NCI-H2227 treated with DMSO at 0.1 percent for 48 hours (cell line): ENCODE results near the gene DOCK10.

Experiments
- DNase-seq: peaks from one replicate; lab custom pipeline; 2025; lab: John Stamatoyannopoulos, UW

The DOCK10 gene

DNA sequence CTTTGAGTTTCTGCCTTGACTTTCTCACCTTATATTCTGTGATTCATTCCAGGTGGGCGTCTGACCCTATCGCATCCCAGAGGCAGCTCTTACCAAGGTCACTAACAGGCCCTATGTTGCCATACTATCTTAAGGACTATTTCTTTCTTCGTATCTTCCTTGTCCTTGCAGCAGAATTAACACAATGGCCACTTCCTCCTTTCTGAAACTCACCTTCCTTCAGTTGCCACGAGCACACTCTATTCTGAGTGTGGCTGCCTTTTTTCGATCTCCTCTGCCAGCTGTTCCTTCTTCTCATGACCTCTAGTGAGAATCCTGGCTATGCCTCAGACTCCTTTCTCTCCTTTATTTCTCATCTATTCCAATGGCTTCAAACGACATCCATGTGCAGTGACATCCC, 165.7 kb downstream of the DOCK10 start:
- DNase-seq = no peak

DNA sequence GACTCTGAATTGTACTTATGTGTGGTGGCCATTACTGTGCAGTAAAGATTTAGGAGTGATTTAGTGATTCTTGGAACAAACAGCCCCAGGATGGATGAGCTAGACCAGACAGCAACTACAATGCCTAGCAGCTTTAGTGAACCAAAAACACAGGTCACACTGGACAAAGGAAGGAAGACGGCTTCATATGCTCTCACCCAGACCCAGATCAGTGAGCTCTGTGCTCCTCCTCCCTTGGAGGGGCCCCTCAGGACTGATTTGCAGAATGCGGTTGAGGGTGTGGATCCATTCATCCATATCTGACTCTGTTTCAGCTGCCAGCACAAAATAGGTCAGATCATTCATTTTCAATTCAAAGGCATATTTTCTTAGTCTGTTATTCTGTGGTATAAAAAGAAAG, 166.4 kb downstream of the DOCK10 start:
- DNase-seq = no peak

DNA sequence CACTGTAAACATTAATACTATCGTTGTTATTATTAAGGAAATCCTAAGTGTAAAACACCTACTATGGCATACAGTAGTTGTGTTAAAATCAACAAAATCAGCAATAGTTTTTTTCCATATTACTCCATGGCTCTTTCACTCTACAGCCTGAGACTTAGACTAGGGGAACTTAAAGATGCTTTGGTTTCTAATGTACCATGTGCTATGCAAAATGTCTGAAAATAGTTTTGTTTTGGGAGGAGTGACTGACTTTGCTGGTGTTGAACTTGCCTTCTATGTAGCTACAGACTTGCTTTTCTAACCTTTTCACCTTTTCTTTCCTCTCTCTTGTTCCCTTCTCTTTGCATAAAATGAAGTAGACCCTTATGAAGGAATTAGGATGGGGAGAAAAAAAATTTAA, 167.1 kb downstream of the DOCK10 start:
- DNase-seq = no peak

DNA sequence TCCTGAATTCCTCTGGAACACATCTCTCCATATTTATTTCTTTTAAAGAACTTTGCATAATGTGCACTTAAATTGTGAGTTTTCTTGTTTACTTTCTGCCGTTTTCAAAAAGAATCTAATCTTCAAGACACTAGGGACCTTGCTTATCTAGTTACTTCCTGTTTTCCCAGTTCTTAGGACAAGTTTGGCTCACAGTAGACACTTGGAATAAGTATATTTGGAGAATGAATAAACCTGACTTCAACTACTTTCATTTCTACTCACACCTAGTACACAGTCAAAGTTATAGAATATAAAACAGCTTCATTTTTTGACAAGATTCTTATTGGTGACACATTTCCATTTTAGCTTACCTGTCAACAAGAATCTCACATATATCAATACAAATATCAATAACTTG, 170.5 kb downstream of the DOCK10 start:
- no peak for DNase-seq

DNA sequence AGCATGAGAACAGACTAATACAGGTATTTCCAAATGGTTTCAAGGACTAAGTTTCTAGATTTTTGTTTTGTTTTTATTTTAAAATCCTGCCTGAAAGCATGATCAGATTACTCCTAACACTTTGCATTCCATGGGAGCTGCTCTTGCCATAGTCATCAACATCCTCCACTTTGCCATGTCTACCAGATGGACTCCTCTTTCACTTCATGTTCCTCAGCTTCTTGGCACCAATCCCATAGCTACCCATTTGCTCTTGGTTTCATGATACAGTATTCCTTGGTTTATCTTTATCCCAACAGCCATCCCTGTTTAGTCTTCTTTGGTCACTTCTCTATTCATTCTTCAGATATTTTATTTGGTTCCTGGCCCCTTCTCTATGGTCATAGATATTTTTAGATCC, 171.9 kb downstream of the DOCK10 start:
- no peak for DNase-seq

DNA sequence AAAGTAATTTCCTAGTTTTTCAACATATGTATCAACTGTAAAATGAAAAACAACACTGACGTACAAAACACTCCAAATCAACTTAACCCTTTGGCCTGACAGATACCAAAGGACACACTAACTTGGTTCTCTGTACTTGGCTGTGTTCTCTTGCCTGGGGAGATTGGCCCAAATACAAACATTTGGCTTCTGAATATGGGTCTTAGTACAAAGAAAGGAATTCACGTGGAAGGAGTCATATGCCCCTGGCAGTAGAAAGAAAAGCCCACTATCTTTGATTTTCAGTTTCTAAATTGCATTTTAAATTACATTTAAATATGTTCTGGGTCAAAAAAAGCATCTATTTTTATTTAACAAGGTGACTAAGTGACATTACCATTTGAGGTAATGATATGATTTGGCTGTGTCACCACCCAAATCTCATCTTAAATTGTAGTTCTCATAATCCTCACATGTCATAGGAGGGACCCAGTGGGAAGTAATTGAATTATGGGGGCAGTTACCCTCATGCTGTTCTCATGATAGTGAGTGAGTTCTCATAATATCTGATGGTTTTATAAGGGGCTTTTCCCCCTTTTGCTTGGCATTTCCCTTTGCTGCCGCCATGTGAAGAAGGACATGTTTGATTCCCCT, 172.6 kb downstream of the DOCK10 start:
- no peak for DNase-seq

DNA sequence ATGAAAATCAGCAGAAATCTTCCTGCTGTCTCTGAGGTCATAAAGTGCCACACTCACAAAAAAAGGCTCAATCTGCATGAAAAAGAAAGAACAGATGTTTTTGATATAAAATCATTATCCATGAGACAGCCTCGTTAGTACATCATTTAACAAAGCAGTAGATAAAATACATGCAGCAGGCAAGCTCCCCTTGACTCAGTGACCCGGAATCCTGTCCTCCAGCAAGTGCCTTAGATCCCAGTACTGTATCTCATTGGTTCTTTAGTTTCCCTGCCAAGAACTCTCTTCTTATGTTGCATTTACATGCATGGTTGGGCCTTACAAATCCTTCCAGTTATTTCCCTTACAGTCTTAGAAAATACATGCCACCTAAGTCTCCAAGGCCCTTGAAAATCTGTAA, 177.3 kb downstream of the DOCK10 start:
- no peak for DNase-seq

DNA sequence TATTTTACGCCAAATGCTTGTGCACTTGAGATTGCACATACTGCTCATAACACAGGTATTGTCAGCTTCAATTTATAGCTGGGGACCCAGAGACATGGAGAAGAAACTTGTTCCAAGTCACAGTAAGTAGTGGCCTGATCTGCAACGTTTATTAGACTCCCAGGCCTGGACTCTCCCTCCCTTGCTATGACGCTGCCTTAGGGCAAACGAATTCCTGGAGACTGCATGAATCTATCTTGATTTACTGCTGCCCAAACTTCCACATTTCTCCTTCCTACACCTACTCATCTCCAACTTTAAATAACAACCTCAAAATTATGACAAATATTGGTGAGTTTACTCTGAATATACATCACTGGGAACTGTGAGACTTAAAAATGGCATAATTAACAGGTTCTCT, 181.0 kb downstream of the DOCK10 start:
- no peak for DNase-seq

DNA sequence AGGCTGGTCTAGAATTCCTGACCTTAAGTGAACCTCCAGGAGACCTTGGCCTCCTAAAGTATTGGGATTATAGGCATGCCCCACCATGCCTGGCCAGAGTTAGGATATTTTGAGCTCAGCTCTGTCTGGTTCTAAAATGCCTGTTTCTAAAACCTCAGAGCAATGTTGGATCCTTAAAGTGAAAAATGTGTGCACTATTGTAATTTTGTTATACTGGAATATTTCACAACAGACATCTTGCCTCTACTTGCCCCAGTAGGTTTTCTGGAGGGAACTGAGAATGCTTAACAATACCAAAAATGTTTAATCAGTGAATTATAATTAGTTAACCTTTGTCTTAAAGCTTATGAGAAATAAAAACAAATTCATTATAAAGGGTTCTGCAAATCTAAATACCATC, 181.5 kb downstream of the DOCK10 start:
- DNase-seq = no peak

DNA sequence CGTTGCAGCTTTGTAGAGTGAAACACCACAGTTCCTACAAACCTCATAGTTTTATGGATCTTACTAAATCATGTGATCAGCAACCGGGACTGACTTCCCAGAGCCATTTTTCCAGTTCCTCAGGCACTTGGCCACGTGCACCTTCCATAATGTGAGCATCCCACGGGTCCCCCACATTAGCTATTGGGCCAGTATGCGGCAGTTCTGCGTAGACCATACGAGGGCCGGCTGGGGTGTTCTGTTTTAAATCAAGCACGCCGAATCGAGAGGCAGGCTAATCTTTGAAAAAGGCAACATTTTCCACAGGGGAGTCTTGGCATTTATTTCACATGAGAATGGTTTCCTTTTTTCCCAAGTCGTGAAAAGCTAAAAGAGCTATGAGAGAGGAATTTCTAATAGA, 190.5 kb downstream of the DOCK10 start:
- DNase-seq = no peak

DNA sequence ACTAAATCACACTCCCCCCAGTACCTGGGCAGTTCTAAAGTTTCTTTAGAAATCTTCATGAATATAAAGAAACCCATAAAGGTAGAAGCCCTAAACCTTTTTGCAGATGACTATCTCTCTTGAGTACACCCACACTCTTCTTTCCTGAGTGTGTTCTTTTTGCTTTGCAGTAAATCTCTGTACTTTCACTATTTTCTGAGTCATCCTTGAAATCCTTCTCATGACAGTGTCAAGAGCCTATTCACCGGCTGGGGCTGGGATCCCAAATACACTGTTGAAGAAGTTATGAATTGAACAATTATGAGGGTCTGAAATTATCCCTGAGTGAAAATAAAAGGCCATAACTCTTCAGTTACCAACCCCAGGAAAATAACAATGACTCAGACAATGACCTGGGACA, 192.2 kb downstream of the DOCK10 start:
- no peak for DNase-seq

DNA sequence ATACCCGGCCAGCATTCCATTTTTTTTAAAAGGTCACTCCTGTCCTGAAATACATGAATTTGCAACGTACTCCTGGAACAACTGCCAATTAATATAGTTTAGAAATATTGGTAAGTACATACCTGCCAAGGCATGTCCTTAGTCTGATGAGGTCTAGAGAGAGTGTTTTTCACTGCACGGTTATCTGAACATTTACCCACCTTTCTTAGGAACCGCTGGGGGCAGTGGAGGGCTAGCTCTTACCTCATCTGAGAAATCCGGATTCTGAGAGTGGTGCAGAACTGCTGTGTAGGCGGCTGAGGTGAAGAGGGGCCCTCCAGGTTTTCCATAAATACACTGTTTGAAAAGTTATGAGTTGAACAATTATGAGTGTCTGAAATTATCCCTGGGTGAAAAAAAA, 193.0 kb downstream of the DOCK10 start:
- DNase-seq = no peak

DNA sequence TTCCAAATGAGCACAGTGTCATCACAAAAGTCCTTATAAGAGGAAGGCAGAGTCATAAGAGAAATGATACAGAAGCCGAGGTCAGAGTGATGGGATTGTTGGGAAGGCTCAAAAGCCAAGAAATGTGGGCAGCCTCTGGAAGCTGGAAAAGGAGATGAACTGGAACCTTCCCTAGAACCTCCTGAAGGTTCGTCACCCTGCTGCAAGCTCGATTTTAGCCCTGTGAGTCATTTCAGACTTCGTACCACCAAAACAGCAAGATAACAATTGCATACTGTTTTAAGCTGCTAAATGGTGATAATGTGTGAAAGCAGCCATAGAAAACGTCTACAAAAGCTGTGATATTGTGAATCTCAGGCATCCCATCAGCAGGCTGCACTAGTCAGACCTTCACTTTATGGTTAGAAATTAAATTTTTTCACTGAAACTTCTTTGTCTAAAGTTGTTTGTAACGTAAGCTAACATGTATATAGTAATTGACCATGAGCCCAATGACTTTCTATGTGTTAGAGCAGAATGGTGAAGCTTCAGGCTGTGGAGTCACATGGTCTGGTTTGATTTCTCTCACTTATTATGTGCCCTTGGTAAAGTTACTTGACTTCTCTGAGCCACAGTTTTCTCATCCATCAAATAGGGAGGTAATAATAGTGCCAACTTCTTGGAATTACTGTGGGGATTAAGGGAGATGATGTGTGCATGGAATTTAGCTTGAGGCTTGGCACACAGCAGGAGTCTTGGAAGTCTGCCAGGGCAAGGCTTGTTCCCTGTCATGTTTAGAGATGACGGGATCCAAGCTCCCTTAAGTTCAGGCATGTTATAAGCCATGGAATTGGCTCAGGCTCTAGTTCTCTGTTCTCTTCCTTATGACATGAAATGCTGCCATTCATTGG, 194.1 kb downstream of the DOCK10 start:
- DNase-seq = no peak

DNA sequence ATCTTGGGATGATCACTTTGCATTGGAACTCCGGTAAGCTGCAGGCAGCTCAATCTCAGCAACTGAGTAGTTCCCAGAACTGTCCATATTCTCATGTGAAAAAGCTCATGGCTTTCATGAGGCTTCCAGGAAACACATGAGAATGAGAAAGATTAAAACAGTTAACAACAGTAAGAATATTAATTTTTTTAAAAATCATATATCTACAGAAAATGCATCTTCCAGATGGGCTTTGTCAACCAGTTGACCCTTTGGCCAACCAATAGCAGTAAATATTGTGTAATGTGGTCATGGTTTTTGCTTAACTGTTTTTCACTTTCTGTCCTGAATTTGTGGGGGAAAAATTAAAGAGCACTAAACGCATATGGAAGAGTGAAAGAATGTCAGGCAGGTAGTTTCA, 194.9 kb downstream of the DOCK10 start:
- no peak for DNase-seq

DNA sequence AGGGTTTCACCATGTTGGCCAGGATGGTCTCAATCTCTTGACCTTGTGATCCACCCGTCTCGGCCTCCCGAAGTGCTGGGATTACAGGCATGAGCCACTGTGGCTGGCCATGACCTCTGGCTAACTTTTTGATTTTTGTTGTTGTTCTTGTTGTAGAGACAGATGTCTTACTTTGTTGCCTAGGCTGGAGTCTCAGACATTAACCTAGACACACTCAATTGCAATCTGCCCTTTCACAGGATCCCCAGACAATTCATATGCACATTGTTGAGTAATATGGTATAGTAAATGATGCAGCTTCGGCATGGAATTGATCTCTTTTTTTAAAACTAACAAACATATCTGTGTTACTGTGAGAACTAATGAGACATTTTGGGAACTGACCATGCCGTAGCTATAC, 195.6 kb downstream of the DOCK10 start:
- DNase-seq = no peak

DNA sequence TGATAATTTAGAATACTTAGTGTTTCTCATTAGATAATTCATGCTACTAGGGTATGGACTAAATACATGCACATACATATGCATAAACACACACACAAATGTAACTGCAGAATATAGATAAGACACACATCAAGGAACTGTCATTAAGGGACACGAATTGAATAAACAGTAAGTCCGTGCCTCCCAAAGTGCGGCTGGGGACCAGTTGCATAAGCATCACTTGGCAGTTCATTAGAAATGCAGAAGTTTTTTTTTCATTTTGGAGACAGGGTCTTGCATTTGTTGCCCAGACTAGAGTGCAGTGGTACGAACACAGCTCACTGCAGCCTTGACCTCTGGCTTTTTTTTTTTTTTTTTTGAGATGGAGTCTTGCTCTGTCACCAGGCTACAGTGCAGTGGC, 196.1 kb downstream of the DOCK10 start:
- no peak for DNase-seq

DNA sequence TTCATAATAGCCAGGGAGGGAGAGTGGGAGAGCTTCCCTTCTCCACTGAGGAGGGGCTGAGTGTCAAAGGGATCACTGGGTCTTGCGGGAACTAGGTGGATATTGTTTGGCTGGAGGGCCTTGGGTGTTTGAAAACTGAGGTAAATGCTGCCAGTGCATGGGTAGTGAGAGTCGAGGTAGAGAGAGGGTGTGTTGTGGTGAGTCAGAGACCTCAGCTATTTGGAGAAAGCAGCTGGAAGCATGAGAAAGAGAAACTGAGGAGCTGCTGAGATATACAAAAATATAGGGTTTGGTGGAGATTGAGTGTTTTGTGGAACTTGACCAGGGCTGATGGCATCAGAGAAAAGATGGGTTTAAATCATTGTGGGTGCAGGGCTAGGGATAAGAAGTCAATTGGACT, 199.1 kb downstream of the DOCK10 start:
- DNase-seq = no peak

DNA sequence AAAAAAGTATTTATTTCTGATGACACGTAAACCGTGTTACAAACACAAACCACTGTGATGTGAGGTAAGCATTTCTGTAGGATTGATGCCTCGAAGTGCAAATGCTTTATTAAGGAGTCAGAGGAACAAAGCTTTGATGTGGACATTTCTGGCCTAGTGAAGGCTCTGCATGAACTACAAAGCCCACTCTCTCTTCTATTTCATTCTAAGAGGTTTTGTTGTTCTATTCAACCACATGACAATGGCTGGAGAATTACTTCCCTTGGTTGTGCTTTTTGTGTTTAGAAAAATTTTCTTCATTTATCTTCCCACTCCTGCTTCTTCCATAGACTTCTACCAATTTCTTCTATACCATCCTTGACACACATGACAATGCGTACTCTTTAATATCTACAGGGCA, 200.4 kb downstream of the DOCK10 start:
- DNase-seq = no peak

DNA sequence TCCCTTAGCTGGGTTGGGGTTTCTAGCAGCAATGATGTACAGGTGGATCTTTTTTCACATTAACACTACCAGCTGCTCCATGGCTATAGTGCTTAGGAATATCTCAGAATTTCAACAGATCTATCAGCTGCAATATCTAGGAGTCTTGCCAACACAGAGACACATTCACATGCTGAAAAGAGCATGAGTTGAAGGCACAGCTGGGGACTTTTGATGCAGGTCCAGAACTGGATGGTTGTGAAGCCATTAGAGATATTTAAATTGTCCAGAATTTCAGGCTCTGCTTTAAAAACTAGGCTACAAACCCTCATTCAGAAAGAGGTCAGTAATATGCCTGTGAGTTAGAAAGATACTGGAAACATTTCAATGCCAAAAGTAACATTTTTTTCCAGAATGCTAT, 203.9 kb downstream of the DOCK10 start:
- DNase-seq = no peak

DNA sequence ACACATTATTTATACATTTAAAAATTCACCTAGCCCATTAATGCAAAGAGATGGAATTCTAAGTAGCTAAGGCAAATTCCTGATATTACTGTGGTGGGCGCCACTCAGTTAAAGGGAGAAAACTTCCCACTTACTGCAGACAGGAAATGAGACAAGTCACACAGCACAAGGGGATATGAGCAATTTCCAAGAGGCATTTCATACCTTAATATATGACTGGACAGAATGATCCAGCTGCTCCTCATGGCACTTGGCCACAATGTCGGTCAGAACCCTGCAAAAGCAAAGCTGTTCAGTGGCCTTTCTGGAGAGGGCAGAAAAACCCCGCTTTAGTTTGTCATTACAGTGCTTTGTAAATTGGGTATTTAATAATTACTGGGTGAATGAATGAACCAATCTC, 204.7 kb downstream of the DOCK10 start:
- DNase-seq = no peak

DNA sequence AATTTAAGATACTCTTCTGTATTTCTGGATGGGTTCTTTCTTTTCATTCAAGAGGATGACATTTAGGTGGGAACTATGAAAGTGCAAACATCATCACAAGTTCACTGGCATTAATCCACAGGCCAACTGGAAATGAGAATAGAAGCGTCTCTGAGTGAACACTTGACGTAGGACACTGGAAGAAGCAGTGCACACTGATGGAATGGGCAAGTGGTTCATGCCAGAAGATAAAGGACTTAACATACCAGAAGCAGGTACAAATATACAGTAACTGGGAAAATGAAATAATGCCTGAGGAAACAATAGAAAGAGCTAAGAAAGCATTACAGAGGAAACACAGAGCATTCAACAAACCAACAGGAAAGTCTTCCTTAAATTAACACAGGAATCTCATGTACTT, 205.2 kb downstream of the DOCK10 start:
- DNase-seq = no peak

DNA sequence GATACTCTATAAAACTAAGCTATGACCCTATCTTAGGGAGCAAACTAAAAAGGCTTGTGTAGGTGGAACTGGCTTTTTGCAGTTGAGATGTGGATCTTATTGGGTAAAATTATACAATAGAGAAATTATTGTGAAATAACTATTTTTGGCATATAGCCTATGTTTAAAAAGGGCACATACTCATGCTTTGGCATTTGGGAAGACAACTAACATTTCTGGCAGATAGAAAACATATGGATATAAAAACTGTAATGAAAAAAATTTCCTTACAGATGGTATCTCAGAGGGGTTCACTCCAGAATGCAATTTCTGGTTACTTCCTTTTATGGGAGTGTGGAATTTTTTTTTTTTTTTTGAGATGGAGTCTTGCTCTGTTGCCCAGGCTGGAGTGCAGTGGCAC, 206.0 kb downstream of the DOCK10 start:
- DNase-seq = no peak

DNA sequence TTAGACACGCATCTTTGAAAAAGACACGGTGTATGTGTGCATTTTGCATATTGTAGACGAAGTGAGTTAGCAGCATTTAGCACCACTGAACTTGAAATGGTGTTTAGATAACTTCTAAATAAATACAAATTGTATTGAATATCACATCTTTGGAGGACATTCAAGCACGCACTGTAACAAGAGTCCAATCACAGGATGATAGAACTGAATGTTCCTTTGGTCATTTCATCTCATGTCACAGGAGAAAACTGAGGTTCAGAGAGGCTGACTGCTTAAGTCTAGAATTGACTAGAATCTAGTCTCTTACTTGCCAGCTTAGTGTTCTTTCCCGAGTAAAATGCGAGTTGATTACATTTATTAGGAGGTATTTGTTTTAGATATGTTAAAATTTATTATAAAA, 206.9 kb downstream of the DOCK10 start:
- DNase-seq = no peak

DNA sequence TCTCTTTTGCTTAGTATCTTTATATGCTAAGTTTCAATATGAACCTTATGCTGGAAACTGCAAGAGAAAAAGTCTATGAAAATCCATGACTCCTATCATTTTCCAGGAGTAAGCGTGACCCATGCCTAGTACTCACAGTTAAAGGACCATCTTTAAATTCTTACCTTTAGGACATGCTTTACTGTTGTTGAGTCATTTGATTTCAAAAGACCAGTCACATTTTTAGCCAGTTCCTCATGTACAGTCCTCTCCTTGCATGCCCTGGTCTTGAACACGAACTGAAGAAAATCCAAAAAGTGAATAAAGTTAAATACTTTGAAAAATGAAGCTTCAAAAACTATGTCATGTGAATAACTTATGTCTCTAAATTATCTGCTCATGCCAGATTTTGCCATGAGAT, 208.3 kb downstream of the DOCK10 start:
- no peak for DNase-seq
